Parathyroid adenoma (tissue), 2 donors: ENCODE measurements around the gene NIPSNAP2.

Experiments used
- H2AFZ ChIP-seq: fragments of 300-600 bp; sonication (generic); one replicate; pipeline ENCODE4 v1.7.0; 2017; ENCODE audit warnings: antibody characterized with exemption, mild to moderate bottlenecking
- H3K27ac ChIP-seq: fragments of 300-600 bp; sonication (generic); one replicate; pipeline ENCODE4 v1.7.0; 2017
- H3K27me3 ChIP-seq: fragments of 300-600 bp; sonication (generic); one replicate; pipeline ENCODE4 v1.7.0; 2017; ENCODE audit warnings: low read length; ENCODE audit not compliant: control insufficient read depth, insufficient read depth
- H3K36me3 ChIP-seq: fragments of 300-600 bp; sonication (generic); one replicate; pipeline ENCODE4 v1.7.0; 2017; ENCODE audit warnings: low read length; ENCODE audit not compliant: control insufficient read depth, insufficient read depth
- H3K4me1 ChIP-seq: fragments of 300-600 bp; sonication (generic); one replicate; pipeline ENCODE4 v1.7.0; 2017; ENCODE audit warnings: control low read depth
- H3K4me2 ChIP-seq: fragments of 300-600 bp; sonication (generic); one replicate; pipeline ENCODE4 v1.7.0; 2017; ENCODE audit warnings: low read length
- H3K4me3 ChIP-seq: fragments of 300-600 bp; sonication (generic); one replicate; pipeline ENCODE4 v1.7.0; 2017; ENCODE audit warnings: low read depth, low read length
- H3K79me2 ChIP-seq: fragments of 300-600 bp; sonication (generic); one replicate; pipeline ENCODE4 v1.7.0; 2017; ENCODE audit warnings: control low read depth
- H3K9ac ChIP-seq: fragments of 300-600 bp; sonication (generic); one replicate; pipeline ENCODE4 v1.7.0; 2017; ENCODE audit warnings: mild to moderate bottlenecking
- H3K9me3 ChIP-seq: fragments of 300-600 bp; sonication (generic); one replicate; pipeline ENCODE4 v1.7.0; 2017; ENCODE audit warnings: low read length; ENCODE audit not compliant: control insufficient read depth
- CTCF ChIP-seq: fragments of 300-600 bp; sonication (generic); IDR thresholded peaks from one replicate; pipeline ENCODE4 v1.7.0; 2017; ENCODE audit warnings: antibody characterized with exemption, mild to moderate bottlenecking
- donor health status: primary hyperparathyroidism.

The NIPSNAP2 gene

GRCh38 chr7:55975988-55976633, 11.7 kb downstream of the NIPSNAP2 start:
- no peak overlapping the region for H3K27ac ChIP-seq
- peaks cover 7% of the 10 kb centered on the region for H3K4me1 ChIP-seq
- no peaks in the 10 kb centered on the region for H3K9me3 ChIP-seq
- no peak overlapping the region for H3K4me2 ChIP-seq
- no peak for TF ChIP-seq CTCF
- H3K27me3 ChIP-seq = no peaks in the 10 kb centered on the region
- peaks cover 26% of the 10 kb centered on the region for H3K79me2 ChIP-seq
- H2AFZ ChIP-seq = no peak overlapping the region
- H3K36me3 ChIP-seq = no peaks in the 10 kb centered on the region
- no peak overlapping the region for H3K9ac ChIP-seq
- H3K4me3 ChIP-seq = no peak overlapping the region

- Histone ChIP-seq H3K4me1 (peaks cover 4% of the 10 kb centered on the region), H3K4me3 (no peak overlapping the region), H2AFZ (no peak overlapping the region), H3K79me2 (peaks cover 11% of the 10 kb centered on the region), H3K27me3 (no peaks in the 10 kb centered on the region), H3K9ac (no peak overlapping the region), H3K36me3 (no peaks in the 10 kb centered on the region), H3K4me2 (no peak overlapping the region), H3K27ac (no peak overlapping the region), H3K9me3 (no peaks in the 10 kb centered on the region)
- no peak for TF ChIP-seq CTCF
Measured at GRCh38 chr7:55977831-55978230, 13.4 kb downstream of the NIPSNAP2 start.

- Histone ChIP-seq H3K4me3 (no peak overlapping the region), H3K36me3 (no peaks in the 10 kb centered on the region), H3K79me2 (peaks cover 5% of the 10 kb centered on the region), H3K9ac (no peak overlapping the region), H3K4me1 (peaks cover 4% of the 10 kb centered on the region), H3K4me2 (no peak overlapping the region), H3K27ac (no peak overlapping the region), H3K27me3 (no peaks in the 10 kb centered on the region), H2AFZ (no peak overlapping the region), H3K9me3 (no peaks in the 10 kb centered on the region)
- no peak for TF ChIP-seq CTCF
Measured at GRCh38 chr7:55980266-55980665, 15.9 kb downstream of the NIPSNAP2 start.

- Histone ChIP-seq H3K4me3 (no peak overlapping the region), H3K4me1 (no peaks in the 10 kb centered on the region), H3K27me3 (no peaks in the 10 kb centered on the region), H3K9ac (no peak overlapping the region), H3K9me3 (no peaks in the 10 kb centered on the region), H3K79me2 (no peaks in the 10 kb centered on the region), H3K36me3 (no peaks in the 10 kb centered on the region), H3K27ac (no peak overlapping the region), H2AFZ (no peak overlapping the region), H3K4me2 (no peak overlapping the region)
- no peak for TF ChIP-seq CTCF
Measured at GRCh38 chr7:55983537-55983936, 19.2 kb downstream of the NIPSNAP2 start.

- H3K4me3 ChIP-seq = no peak overlapping the region
- no peaks in the 10 kb centered on the region for H3K79me2 ChIP-seq
- H3K4me2 ChIP-seq = no peak overlapping the region
- no peaks in the 10 kb centered on the region for H3K9me3 ChIP-seq
- no peaks in the 10 kb centered on the region for H3K27me3 ChIP-seq
- no peak overlapping the region for H2AFZ ChIP-seq
- no peaks in the 10 kb centered on the region for H3K36me3 ChIP-seq
- TF ChIP-seq CTCF = no peak
- no peak overlapping the region for H3K27ac ChIP-seq
- H3K9ac ChIP-seq = no peak overlapping the region
- no peaks in the 10 kb centered on the region for H3K4me1 ChIP-seq
Measured at GRCh38 chr7:55992346-55992745, 28.0 kb downstream of the NIPSNAP2 start.
